Neural progenitor cell (in vitro differentiated cells): Measurements from ENCODE around the gene MARCHF6.

Source experiments
- EZH2 ChIP-seq: fragments of 200-600 bp; sonication (generic); IDR thresholded peaks from 2 replicates; pipeline ENCODE4 v1.6.1; 2017; ENCODE audit warnings: antibody characterized with exemption, mild to moderate bottlenecking, moderate library complexity
- EZH2phosphoT487 ChIP-seq: fragments of 200-600 bp; sonication (generic); IDR thresholded peaks from 2 replicates; pipeline ENCODE4 v1.6.1; 2017; ENCODE audit warnings: antibody characterized with exemption
- TF ChIP-seq, protein P1 (sequence below): fragments of 200-600 bp; sonication (generic); IDR thresholded peaks from 2 replicates; pipeline ENCODE4 v1.5.1; 2017; ENCODE audit warnings: antibody characterized with exemption, mild to moderate bottlenecking

DNA sequence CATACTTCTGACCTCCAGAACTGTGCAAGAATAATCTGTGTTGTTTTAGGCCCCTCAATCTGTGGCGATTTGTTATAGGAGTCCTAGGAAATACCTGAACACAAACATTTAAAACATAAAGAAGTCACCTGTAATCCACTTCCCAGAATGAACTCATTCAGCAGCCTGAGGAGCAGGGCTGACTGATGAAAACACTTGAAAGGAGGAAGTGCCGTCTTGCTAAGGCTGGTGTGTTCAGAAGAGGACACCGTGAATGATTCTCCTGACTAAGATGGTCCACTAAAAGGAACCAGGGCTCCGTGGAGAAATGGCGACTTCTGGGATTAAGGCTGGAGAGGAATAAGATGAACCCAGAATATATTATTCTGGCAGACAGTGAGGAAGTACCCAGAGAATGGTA lies 18.7 kb upstream of the MARCHF6 start:
- TF ChIP-seq, protein P1, sequence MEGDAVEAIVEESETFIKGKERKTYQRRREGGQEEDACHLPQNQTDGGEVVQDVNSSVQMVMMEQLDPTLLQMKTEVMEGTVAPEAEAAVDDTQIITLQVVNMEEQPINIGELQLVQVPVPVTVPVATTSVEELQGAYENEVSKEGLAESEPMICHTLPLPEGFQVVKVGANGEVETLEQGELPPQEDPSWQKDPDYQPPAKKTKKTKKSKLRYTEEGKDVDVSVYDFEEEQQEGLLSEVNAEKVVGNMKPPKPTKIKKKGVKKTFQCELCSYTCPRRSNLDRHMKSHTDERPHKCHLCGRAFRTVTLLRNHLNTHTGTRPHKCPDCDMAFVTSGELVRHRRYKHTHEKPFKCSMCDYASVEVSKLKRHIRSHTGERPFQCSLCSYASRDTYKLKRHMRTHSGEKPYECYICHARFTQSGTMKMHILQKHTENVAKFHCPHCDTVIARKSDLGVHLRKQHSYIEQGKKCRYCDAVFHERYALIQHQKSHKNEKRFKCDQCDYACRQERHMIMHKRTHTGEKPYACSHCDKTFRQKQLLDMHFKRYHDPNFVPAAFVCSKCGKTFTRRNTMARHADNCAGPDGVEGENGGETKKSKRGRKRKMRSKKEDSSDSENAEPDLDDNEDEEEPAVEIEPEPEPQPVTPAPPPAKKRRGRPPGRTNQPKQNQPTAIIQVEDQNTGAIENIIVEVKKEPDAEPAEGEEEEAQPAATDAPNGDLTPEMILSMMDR: no peak
- no peak for TF ChIP-seq EZH2
- TF ChIP-seq EZH2phosphoT487: no peak
